Stomach (tissue), 9 donors: ENCODE results near the gene GPN2. TPM values are rescaled to one million over a fixed set of nuclear protein-coding genes. Genes with fewer than 3 reads are reported as not detected.
"Not testable (repeated sequence)": the region's sequence is repeated elsewhere in the genome, so short reads cannot be mapped to it uniquely, and the experiment has no call there.

Experiments
- DNase-seq, 2 donors: peaks; one replicate each; pipeline versions ENCODE4 v3.0.0 to v3.0.0-alpha.2; 2013 to 2019
- H3K27ac ChIP-seq, 5 donors: fragments of 200-600 bp in 4 of 5; sonication (generic) in 4 of 5; one replicate each; pipeline ENCODE4 v1.5.1; 2013 to 2019; ENCODE audit warnings: mild to moderate bottlenecking in 1 of 5, moderate library complexity in 1 of 5
- H3K27me3 ChIP-seq, 3 donors: fragments of 200-600 bp; sonication (generic); one replicate each; pipeline ENCODE4 v1.5.1; 2017 to 2019; ENCODE audit warnings: mixed run types in 1 of 3
- H3K36me3 ChIP-seq, 4 donors: fragments of 200-600 bp; sonication (generic); 1 replicate in 3 of 4; 2 replicates in 1 of 4; pipeline ENCODE4 v1.5.1; 2016 to 2019
- H3K4me1 ChIP-seq, 4 donors: fragments of 200-600 bp; sonication (generic); one replicate each; pipeline ENCODE4 v1.5.1; 2016 to 2019
- H3K4me3 ChIP-seq, 4 donors: fragments of 200-600 bp; sonication (generic) in 3 of 4; one replicate each; pipeline ENCODE4 v1.5.1; 2016 to 2019; ENCODE audit warnings: mild to moderate bottlenecking in 1 of 4
- H3K9me3 ChIP-seq, 4 donors: fragments of 200-600 bp; sonication (generic); one replicate each; pipeline ENCODE4 v1.5.1; 2016 to 2019
- CTCF ChIP-seq, 7 experiments: fragments of 450-650 bp in 4 of 7; fragments of 200-600 bp in 3 of 7; sonication (generic) in 3 of 7; IDR thresholded peaks; one replicate each; pipeline ENCODE4 v1.5.1; 2016 to 2019; ENCODE audit warnings: antibody characterized with exemption in 7 of 7, control low read depth in 2 of 7, mild to moderate bottlenecking in 1 of 7
- EP300 ChIP-seq: sonication (generic); formaldehyde crosslinking; IDR thresholded peaks from one replicate; pipeline ENCODE4 v1.6.1; 2017; ENCODE audit warnings: antibody characterized with exemption
- POLR2A ChIP-seq, 4 donors: fragments of 450-650 bp; IDR thresholded peaks; one replicate each; pipeline ENCODE4 v1.6.1; 2016; ENCODE audit warnings: antibody characterized with exemption in 4 of 4, control low read depth in 2 of 4, mild to moderate bottlenecking in 1 of 4, moderate library complexity in 1 of 4
- POLR2AphosphoS5 ChIP-seq, 3 donors: sonication (generic); formaldehyde crosslinking; IDR thresholded peaks; one replicate each; pipeline ENCODE4 v1.6.1; 2016; ENCODE audit warnings: antibody characterized with exemption in 3 of 3
- WGBS, 5 donors: extraction: QIAGEN DNeasy Blood & Tissue Kit in 3 of 5; methylation state at CpG; one replicate each; pipeline versions ENCODE4 v1.1.5 to v1.1.7; 2013 to 2018; 5-methylcytosine and 5-hydroxymethylcytosine counted together
- intact Hi-C: fragments of 100-400 bp; cut with DNase I; formaldehyde crosslinking; loops from one replicate; pipeline ENCODE4 v1.15.1; 2023; ENCODE audit warnings: low total_unique reads
- polyA plus RNA-seq, 3 donors: library from polyadenylated mRNA; stranded (reverse); fragments of 200-250 nt; gene quantifications; one replicate each; pipeline ENCODE4 v1.2.3, GENCODE V29; 2013
- total RNA-seq, 5 donors: library from RNA; depleted of rRNA; stranded (reverse); fragments of >200 nt; gene quantifications; one replicate each; pipeline versions ENCODE4 v1.1.0 to v1.2.3, GENCODE V29; 2014 to 2016
- donor health status: healthy with polysubstance abuse.
- donor health status: Bipolar disorder and iron deficiency.
- donor health status: healthy.

GPN2 gene
- total and polyA plus RNA-seq, 8 donors, result 5.4 to 66.3 (median 12.3) TPM

DNA sequence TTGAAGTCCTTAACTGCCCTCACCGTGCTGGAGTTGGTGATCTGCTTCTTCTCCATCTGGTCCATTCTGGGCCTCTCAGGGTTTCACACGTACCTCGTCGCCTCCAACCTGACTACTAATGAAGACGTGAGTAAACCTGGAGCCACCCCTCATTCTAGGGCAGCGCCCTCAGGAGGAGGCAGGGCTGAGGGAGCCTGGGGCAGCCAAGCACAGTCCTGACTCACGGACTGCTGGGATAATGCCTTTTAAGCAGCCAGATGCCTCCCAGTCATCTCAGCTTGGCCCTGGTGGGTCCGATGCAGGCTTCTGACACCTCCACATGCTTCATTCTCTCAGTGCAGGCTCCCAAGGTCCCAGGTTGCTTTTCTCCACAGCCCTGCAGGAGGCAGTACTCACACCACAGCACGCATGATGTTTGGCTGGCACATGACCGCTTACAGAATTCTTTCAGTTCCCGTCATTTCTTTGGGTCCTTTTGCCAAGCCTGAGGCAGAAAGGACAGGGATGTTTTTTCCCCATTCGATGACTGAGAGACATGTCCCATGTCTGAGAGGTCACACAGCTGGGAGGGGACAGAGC lies 38.9 kb downstream of the GPN2 start:
- Histone ChIP-seq H3K27ac (no peak overlapping the region), H3K4me3 (no peak overlapping the region), H3K36me3 (peaks cover 45 to 99% (median 98%) of the 10 kb centered on the region in 4 donors), H3K27me3 (no peaks in the 10 kb centered on the region), H3K4me1 (peaks cover 0 to 49% (median 13%) of the 10 kb centered on the region in 4 donors), H3K9me3 (no peaks in the 10 kb centered on the region)
- WGBS, 5 donors, result 83 to 88% (median 87%) methylated on average over 12 of the region's 12 CpGs
- intact Hi-C loops, result no loop called here
- no peak for DNase-seq
- TF ChIP-seq CTCF (IDR thresholded peaks at IDR 0.05) (no peak), POLR2AphosphoS5 (IDR thresholded peaks at IDR 0.05) (no peak), POLR2A (IDR thresholded peaks at IDR 0.05) (no peak), EP300 (no peak)

DNA sequence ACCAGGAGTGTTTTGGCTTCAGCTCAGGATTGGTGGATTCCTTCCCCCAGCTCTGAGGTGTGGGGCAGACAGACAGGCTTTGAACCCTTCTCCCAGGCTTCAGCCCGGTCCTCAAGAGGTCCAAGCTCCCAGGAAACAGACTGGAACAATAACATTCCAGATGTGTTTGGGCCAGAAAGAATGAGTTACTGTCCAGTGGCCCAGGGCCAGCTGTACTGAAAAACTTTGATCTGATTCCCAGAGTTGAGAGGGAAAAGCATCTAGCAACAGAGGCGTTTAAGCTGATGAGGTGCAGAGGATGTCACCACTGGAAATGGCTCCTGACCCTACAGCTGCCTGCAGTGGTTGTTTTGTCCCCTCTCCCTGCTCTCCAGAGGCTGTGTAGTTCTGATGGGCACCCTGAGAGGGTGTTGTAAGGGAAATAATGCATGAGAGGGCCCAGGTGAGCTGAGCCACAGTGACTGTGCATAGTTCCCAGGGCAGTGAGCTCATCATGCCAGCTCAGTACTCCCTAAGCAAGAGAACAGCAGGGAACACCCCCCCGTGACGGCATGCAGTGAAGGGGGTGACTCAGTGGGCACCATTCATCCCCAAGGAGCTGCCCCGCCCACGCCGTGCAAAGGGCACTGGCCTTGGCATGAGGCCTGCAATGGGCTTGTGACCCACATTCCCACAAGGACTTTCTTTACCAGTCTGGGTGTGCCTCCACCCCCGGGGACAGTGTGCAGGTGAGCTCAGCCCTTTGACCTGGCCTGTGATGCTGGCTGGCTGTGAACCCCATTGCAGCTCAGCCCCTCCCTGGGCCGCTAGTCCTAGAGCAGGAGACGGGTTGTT lies 40.9 kb downstream of the GPN2 start:
- 38 to 61% (median 45%) methylated on average over 9 to 10 of the region's 10 CpGs for WGBS, 5 donors
- intact Hi-C loops, result no loop called here
- Histone ChIP-seq H3K4me3 (no peak overlapping the region), H3K4me1 (peaks cover 0 to 36% (median 13%) of the 10 kb centered on the region in 4 donors), H3K27ac (peak overlapping the region; percentile 28 to 82 (median 77)), H3K36me3 (peaks cover 46 to 88% (median 85%) of the 10 kb centered on the region in 4 donors), H3K9me3 (no peaks in the 10 kb centered on the region), H3K27me3 (no peaks in the 10 kb centered on the region)
- DNase-seq, result peak; percentile 75 to 88
- peak in 2 of 3 donors; percentile 58 to 88 for TF ChIP-seq POLR2AphosphoS5 (IDR thresholded peaks at IDR 0.05)
- no peak for TF ChIP-seq EP300

DNA sequence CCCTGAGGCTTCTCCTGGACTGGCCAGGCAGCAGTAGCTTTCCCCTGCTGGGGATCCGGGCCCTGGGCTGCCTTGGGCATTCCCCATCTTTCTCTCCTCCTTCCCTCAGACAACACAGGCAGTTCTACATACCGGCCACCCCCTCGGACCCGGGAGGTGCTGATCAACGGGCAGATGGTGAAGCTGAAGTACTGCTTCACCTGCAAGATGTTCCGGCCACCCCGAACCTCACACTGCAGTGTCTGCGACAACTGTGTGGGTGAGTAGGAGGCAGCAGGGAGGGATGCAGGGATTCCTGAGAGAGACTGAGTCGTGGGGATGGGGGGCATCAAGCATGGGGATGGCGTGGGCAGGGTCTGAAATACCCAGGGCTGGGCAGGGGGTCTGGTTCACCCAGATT lies 41.6 kb downstream of the GPN2 start:
- Histone ChIP-seq H3K36me3 (peaks cover 46 to 88% (median 85%) of the 10 kb centered on the region in 4 donors), H3K9me3 (no peaks in the 10 kb centered on the region), H3K27me3 (no peaks in the 10 kb centered on the region), H3K4me3 (no peak overlapping the region), H3K27ac (peak overlapping the region; percentile 28 to 82 (median 77)), H3K4me1 (peaks cover 0 to 33% (median 13%) of the 10 kb centered on the region in 4 donors)
- 84 to 94% (median 92%) methylated on average over 10 of the region's 10 CpGs for WGBS, 5 donors
- no peak for DNase-seq
- intact Hi-C loops, result no loop called here
- TF ChIP-seq POLR2AphosphoS5 (IDR thresholded peaks at IDR 0.05), result no peak

DNA sequence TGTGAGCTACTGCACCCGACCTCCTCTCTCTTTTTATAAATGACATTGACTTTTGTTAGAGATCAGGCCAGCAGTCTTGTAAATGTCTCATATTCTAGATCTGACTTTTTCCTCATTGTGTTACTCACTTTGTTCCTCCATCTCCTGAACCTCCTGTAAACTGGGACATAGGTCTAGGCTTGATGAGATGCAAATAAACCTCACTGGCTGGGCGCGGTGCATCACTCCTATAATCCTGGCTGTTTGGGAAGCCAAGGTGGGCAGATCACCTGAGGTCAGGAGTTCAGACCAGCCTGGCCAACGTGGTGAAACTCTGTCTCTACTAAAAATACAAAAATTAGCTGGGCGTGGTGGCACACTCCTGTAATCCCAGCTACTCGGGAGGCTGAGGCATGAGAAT lies 42.3 kb downstream of the GPN2 start:
- H3K27ac ChIP-seq, result peak overlapping the region in 4 of 5 donors; percentile 76 to 82 (median 78)
- DNase-seq, H3K4me3 ChIP-seq, H3K27me3 ChIP-seq, H3K9me3 ChIP-seq, intact Hi-C loops: not testable (repeated sequence)
- peaks cover 48 to 88% (median 85%) of the 10 kb centered on the region in 4 donors for H3K36me3 ChIP-seq
- peaks cover 0 to 26% (median 13%) of the 10 kb centered on the region in 4 donors for H3K4me1 ChIP-seq
- 78 to 90% (median 84%) methylated on average over 6 of the region's 6 CpGs for WGBS, 5 donors

DNA sequence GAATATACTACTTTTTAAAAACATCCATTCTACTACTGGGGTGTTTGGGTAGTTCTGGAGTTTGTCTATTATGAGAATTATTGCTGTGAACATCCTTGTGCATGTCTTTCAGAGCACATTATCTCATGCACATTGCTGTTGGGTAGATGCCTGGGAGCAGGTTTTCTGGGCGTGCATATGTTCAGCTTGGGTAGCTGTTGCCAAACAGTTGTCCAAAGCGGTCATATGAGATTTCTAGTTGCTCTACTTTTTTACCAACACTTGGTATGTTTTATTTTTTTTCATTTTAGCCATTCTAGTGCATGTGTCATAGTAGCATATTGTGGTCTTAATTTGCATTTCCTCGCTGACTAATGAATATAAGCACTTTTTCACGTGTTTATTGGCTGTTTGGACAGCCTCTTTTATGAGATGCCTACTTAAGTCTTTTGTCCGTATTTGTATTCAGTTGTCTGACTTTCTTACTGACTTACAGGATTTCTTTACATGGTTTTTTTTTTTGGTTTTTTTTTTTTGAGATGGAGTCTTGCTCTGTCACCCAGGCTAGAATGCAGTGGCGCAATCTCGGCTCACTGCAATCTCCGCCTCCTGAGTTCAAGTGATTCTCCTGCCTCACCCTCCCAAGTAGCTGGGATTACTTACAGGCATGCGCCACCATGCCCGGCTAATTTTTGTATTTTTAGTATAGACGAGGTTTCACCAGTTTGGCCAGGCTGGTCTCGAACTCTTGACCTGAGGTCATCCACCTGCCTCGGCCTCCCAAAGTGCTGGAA lies 45.5 kb downstream of the GPN2 start:
- no peak for DNase-seq
- WGBS, 5 donors, result 86 to 91% (median 88%) methylated on average over 13 of the region's 13 CpGs
- Histone ChIP-seq H3K27ac (no peak overlapping the region), H3K36me3 (peaks cover 48 to 88% (median 85%) of the 10 kb centered on the region in 4 donors), H3K27me3 (no peaks in the 10 kb centered on the region), H3K4me1 (peaks cover 0 to 17% (median 12%) of the 10 kb centered on the region in 4 donors), H3K4me3 (no peak overlapping the region), H3K9me3 (no peaks in the 10 kb centered on the region)
- TF ChIP-seq POLR2AphosphoS5 (IDR thresholded peaks at IDR 0.05) (no peak), CTCF (IDR thresholded peaks at IDR 0.05) (no peak), POLR2A (IDR thresholded peaks at IDR 0.05) (no peak)
- intact Hi-C loops, result no loop called here
